Esophagus muscularis mucosa (tissue), 4 donors: ENCODE results near the gene CHST9. TPM values are rescaled to one million over a fixed set of nuclear protein-coding genes. Genes with fewer than 3 reads are reported as not detected.

Source experiments
- DNase-seq: peaks from one replicate; pipeline ENCODE4 v3.0.0-alpha.2; 2017; ENCODE audit errors: extremely low spot score
- H3K27ac ChIP-seq, 4 donors: fragments of 200-600 bp; sonication (generic); replicated peaks in 1 of 4; 1 replicate in 3 of 4; 2 replicates in 1 of 4; pipeline ENCODE4 v1.5.1; 2016 to 2019; ENCODE audit warnings: mild to moderate bottlenecking in 1 of 4
- H3K27me3 ChIP-seq, 4 donors: fragments of 200-600 bp; sonication (generic); one replicate each; pipeline versions ENCODE4 v1.5.1 to v1.6.0; 2016 to 2019
- H3K36me3 ChIP-seq, 4 donors: fragments of 200-600 bp; sonication (generic); one replicate each; pipeline ENCODE4 v1.5.1; 2016 to 2019
- H3K4me1 ChIP-seq, 4 donors: fragments of 200-600 bp; sonication (generic); one replicate each; pipeline ENCODE4 v1.5.1; 2016 to 2019
- H3K4me3 ChIP-seq, 4 donors: fragments of 200-600 bp; sonication (generic); 1 replicate in 2 of 4; 2 replicates in 2 of 4; pipeline ENCODE4 v1.5.1; 2016 to 2019; ENCODE audit warnings: mild to moderate bottlenecking in 4 of 4, moderate library complexity in 1 of 4
- H3K9me3 ChIP-seq, 4 donors: fragments of 200-600 bp; sonication (generic); 1 replicate in 3 of 4; 2 replicates in 1 of 4; pipeline ENCODE4 v1.5.1; 2016 to 2019
- CTCF ChIP-seq, 3 experiments: fragments of 200-600 bp in 2 of 3; fragments of 450-650 bp in 1 of 3; sonication (generic) in 2 of 3; IDR thresholded peaks; one replicate each; pipeline ENCODE4 v1.5.1; 2017 to 2019; ENCODE audit warnings: antibody characterized with exemption in 3 of 3, mild to moderate bottlenecking in 2 of 3, moderate library complexity in 1 of 3
- EP300 ChIP-seq: sonication (generic); formaldehyde crosslinking; IDR thresholded peaks from one replicate; pipeline ENCODE4 v1.6.1; 2017; ENCODE audit warnings: antibody characterized with exemption
- POLR2A ChIP-seq: fragments of 450-650 bp; IDR thresholded peaks from one replicate; pipeline ENCODE4 v1.6.1; 2017; ENCODE audit warnings: antibody characterized with exemption, moderate library complexity, mild to moderate bottlenecking, low read depth
- POLR2AphosphoS5 ChIP-seq, 2 donors: sonication (generic); formaldehyde crosslinking; IDR thresholded peaks; one replicate each; pipeline ENCODE4 v1.6.1; 2017; ENCODE audit warnings: antibody characterized with exemption in 2 of 2
- WGBS: methylation state at CpG from one replicate; pipeline ENCODE4 v1.1.5; 2018; 5-methylcytosine and 5-hydroxymethylcytosine counted together
- intact Hi-C: fragments of 100-400 bp; cut with DNase I; formaldehyde crosslinking; loops from one replicate; pipeline ENCODE4 v1.15.1; 2023
- total RNA-seq, 4 donors: library from RNA; depleted of rRNA; stranded (reverse); fragments of >200 nt; gene quantifications; one replicate each; pipeline versions ENCODE4 v1.1.0 to v1.2.1, GENCODE V29; 2016

The CHST9 gene
- total RNA-seq, 4 donors from 2014 or later = 0.42 to 2.4 (median 1.4) TPM

GRCh38 chr18:27136208-27136535 lies 48.9 kb downstream of the CHST9 start:
- intact Hi-C loops = no loop called here
- no peak for DNase-seq
- H3K36me3 ChIP-seq = no peaks in the 10 kb centered on the region
- no peaks in the 10 kb centered on the region for H3K27me3 ChIP-seq
- H3K4me1 ChIP-seq = no peaks in the 10 kb centered on the region
- H3K27ac ChIP-seq = no peak overlapping the region
- H3K4me3 ChIP-seq = no peak overlapping the region
- no peaks in the 10 kb centered on the region for H3K9me3 ChIP-seq
- WGBS = 76% methylated on average over 4 of the region's 4 CpGs
- no peak for TF ChIP-seq POLR2A
- no peak for TF ChIP-seq EP300
- TF ChIP-seq POLR2AphosphoS5 (IDR thresholded peaks at IDR 0.05) = no peak
- no peak for TF ChIP-seq CTCF (IDR thresholded peaks at IDR 0.05)

GRCh38 chr18:27135504-27136207 lies 49.5 kb downstream of the CHST9 start:
- intact Hi-C loops = no loop called here
- 54% methylated on average over 7 of the region's 7 CpGs for WGBS
- TF ChIP-seq EP300 (no peak), POLR2AphosphoS5 (IDR thresholded peaks at IDR 0.05) (no peak), CTCF (IDR thresholded peaks at IDR 0.05) (no peak), POLR2A (no peak)

GRCh38 chr18:27130065-27130630 lies 55.0 kb downstream of the CHST9 start:
- Histone ChIP-seq H3K27me3 (no peaks in the 10 kb centered on the region), H3K4me1 (no peaks in the 10 kb centered on the region), H3K4me3 (no peak overlapping the region), H3K36me3 (no peaks in the 10 kb centered on the region), H3K9me3 (no peaks in the 10 kb centered on the region), H3K27ac (no peak overlapping the region)
- WGBS = 71% methylated on average over 7 of the region's 7 CpGs
- no peak for DNase-seq
- intact Hi-C loops = no loop called here
- no peak for TF ChIP-seq CTCF (IDR thresholded peaks at IDR 0.05)
- no peak for TF ChIP-seq POLR2AphosphoS5 (IDR thresholded peaks at IDR 0.05)
- TF ChIP-seq EP300 = no peak
- TF ChIP-seq POLR2A = no peak

More at GRCh38 chr18:27135504-27136207, 49.5 kb downstream of the CHST9 start:
- no peaks in the 10 kb centered on the region for H3K4me1 ChIP-seq
- H3K27ac ChIP-seq = no peak overlapping the region
- no peaks in the 10 kb centered on the region for H3K9me3 ChIP-seq
- no peaks in the 10 kb centered on the region for H3K27me3 ChIP-seq
- H3K4me3 ChIP-seq = no peak overlapping the region
- H3K36me3 ChIP-seq = no peaks in the 10 kb centered on the region
- DNase-seq = no peak

- Histone ChIP-seq H3K9me3 (no peaks in the 10 kb centered on the region), H3K4me1 (no peaks in the 10 kb centered on the region), H3K27me3 (no peaks in the 10 kb centered on the region), H3K36me3 (no peaks in the 10 kb centered on the region), H3K4me3 (no peak overlapping the region), H3K27ac (no peak overlapping the region)
- 41% methylated on average over 1 of the region's 1 CpG for WGBS
- no peak for TF ChIP-seq POLR2A
- TF ChIP-seq EP300 = no peak
- no peak for TF ChIP-seq CTCF (IDR thresholded peaks at IDR 0.05)
- TF ChIP-seq POLR2AphosphoS5 (IDR thresholded peaks at IDR 0.05) = no peak
- intact Hi-C loops = no loop called here
- DNase-seq = no peak
Measured at GRCh38 chr18:27124196-27124595, 60.9 kb downstream of the CHST9 start.
